Measurements from ENCODE around the gene TRIM26. TPM values are rescaled to one million over a fixed set of nuclear protein-coding genes. Genes with fewer than 3 reads are reported as not detected.
"Not testable (repeated sequence)": the region's sequence is repeated elsewhere in the genome, so short reads cannot be mapped to it uniquely, and the experiment has no call there.

Gene TRIM26
- polyA plus RNA-seq, 4 donors: 35.7 to 43.8 (median 42.2) TPM

DNA sequence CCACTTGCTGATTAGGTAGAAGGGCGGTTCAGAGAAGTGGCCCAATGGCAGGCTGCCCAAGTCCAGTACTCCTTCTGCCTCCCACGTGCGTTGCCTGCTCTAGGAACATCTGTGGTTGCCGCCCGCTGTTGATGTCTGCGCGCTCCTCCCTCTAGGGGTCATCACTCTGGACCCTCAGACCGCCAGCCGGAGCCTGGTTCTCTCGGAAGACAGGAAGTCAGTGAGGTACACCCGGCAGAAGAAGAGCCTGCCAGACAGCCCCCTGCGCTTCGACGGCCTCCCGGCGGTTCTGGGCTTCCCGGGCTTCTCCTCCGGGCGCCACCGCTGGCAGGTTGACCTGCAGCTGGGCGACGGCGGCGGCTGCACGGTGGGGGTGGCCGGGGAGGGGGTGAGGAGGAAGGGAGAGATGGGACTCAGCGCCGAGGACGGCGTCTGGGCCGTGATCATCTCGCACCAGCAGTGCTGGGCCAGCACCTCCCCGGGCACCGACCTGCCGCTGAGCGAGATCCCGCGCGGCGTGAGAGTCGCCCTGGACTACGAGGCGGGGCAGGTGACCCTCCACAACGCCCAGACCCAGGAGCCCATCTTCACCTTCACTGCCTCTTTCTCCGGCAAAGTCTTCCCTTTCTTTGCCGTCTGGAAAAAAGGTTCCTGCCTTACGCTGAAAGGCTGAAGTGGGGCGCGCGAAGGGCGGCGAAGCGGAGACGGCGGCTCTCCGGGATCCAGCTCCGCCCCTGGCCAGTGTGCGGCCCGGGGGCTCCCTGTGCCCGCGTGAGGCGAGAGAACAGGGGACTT, 41.3 kb downstream of the TRIM26 start:
- peak in 1 of 4 donors; percentile 8 for DNase-seq (ENCODE audit: low read depth in 4 of 4, low spot score in 3 of 4)

DNA sequence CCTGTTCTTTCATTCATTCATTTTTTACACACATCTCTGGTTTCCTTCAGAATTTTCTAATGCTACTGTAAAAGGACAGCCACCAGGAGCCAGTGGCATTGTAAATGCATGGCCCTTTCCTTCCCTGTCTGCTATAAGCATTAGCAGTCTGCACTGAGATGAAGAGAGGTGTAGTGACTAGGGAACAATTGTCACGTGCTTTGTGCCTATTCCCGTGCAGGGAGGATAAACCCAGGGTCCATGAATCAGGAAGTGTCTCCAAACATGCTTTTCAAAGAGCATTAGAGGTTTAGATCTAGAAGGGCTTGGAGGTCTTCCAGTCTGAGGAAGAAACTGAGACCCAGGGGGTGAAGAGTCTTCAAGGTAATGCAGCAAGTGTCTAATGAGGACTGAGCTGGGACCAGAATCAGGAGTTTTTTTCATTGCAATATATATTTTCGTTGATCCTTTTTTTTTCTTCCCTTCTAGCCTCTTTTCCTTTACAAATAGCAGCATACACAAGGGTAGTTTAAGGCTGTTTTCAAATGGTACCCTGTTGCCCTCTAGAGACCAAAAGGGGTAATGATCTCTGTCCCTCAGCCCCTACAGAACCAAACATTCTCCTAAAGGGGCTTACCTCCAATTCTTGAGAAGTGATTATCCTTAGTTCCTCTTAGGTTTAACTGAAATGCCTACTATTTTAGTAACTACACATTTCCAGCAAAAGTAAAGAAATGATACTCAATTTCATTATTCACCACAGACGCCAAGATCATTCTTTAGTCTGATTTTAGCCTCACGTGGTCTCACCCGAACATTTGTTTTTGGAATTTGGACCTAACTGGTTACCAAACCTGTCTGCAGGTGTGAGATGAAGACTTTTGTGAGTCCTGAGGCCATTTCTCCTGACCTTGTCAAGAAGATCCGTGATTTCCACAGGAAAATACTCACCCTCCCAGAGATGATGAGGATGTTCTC, 43.3 kb downstream of the TRIM26 start:
- peak in 3 of 4 donors; percentile 22 to 39 (median 28) for DNase-seq (ENCODE audit: low read depth in 4 of 4, low spot score in 3 of 4)

- no peak for DNase-seq (ENCODE audit: low read depth in 4 of 4, low spot score in 3 of 4)
Measured at GRCh38 chr6:30168741-30169140, 44.5 kb downstream of the TRIM26 start.

DNA sequence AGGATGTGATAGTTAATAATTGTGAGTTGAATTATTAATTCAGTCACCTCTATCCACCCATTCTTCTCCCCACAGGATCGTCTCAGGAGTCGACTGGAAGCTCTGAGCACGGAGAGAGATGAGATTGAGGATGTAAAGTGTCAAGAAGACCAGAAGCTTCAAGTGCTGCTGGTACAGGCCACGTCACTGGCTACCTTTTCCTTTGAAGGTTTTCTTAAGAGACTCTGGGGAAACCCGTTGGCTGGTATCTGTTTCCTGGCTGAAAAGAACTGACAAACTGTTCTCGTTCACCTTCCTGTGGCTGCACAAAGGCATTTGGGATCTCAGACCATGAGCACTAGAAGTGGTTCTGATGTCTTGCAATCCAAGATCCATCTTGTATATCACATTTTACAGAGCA, 46.1 kb downstream of the TRIM26 start:
- no peak for DNase-seq (ENCODE audit: low read depth in 4 of 4, low spot score in 3 of 4)

GRCh38 chr6:30165238-30165637, 48.0 kb downstream of the TRIM26 start:
- not testable (repeated sequence) for DNase-seq (ENCODE audit: low read depth in 4 of 4, low spot score in 3 of 4)

- DNase-seq (ENCODE audit: low read depth in 4 of 4, low spot score in 3 of 4): no peak
Measured at GRCh38 chr6:30164714-30165113, 48.5 kb downstream of the TRIM26 start.

GRCh38 chr6:30163918-30164654, 49.1 kb downstream of the TRIM26 start:
- no peak for DNase-seq (ENCODE audit: low read depth in 4 of 4, low spot score in 3 of 4)

- no peak for DNase-seq (ENCODE audit: low read depth in 4 of 4, low spot score in 3 of 4)
Measured at GRCh38 chr6:30163090-30163917, 49.9 kb downstream of the TRIM26 start, which contains the start of gene TRIM15. TSS of gene TRIM15 (plus strand) at chr6:30163546. CDS start at chr6:30163685, 139 bp downstream.

DNA sequence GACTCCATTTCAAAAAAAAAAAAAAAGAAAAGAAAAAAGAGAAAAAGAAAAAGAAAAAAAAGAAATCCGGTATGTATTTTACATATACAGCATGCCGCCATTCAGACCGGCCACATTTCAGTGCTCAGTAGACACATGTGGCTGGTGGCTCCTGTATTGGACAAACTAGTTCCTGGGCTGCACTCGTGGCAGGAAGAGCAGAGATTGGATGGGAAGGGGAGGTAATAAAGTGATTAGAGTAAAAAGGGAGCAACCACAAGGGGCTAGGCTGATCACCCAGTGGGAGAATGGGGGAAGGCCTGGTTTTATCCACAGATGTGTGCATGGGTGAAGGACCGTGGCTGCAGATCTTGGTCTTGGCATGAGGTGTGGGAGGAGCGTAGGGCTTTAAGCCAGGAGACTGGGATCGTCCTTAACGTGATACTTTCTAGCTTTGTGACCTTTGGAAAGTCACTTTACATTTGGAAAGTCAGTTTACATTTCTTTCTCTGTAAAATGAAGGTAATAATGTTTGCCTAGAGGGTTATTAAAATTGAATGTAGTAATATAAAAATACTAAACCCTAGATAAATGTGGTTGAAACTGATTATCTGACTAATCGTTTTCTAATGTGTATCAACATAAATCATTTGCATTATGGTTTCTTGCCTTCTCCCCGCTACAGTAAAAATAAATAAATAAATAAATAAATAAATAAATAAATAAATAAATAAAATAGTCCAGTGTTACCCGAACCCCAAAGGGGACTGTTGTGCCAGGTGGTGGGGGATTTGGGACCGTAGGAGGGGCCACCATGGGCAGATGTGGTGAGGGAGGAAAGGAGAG, 50.7 kb downstream of the TRIM26 start:
- no peak for DNase-seq (ENCODE audit: low read depth in 4 of 4, low spot score in 3 of 4)

DNA sequence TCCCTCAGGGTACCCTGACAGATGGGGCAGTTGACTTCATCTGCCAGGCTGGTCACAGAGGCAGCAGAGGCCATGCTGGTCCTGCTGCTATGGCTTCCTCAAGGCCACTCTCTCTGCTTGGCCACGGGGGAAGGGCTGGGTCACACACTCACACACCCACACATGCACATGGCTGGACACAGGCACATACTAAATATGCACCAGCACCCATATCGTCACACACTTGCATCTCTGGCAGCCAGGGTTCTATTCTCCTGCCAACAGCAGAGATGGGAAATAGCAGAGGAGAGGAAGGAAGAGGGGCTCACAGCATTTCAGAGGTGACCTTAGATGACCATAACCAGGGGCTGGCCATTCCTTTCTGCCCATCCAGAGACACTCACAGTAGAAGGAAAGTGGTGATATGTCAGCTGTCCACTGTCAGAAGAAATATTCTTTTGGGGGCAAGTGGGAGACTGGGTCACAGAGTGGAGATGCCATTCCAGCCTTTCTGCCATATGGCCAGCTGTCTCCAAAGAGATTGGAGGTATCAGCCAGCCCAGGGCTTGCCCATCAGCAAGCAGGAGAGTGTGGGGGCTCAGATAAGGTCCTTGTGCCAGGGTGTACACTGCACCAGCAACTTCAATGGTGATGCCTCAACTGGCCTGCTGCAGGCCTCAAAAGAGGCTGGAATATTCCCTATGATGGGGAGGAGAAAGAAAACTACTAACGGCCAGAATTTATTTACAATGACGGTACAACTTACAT, 52.2 kb downstream of the TRIM26 start, which contains the start of gene TRIM10:
Gene TRIM10 (minus strand): TSS at position 427 of the 747 bp plus-strand sequence. CDS start 353 bp downstream, at position 74.
- DNase-seq (ENCODE audit: low read depth in 4 of 4, low spot score in 3 of 4): no peak

- DNase-seq (ENCODE audit: low read depth in 4 of 4, low spot score in 3 of 4): no peak
Measured at GRCh38 chr6:30160008-30160784, 53.0 kb downstream of the TRIM26 start.

DNA sequence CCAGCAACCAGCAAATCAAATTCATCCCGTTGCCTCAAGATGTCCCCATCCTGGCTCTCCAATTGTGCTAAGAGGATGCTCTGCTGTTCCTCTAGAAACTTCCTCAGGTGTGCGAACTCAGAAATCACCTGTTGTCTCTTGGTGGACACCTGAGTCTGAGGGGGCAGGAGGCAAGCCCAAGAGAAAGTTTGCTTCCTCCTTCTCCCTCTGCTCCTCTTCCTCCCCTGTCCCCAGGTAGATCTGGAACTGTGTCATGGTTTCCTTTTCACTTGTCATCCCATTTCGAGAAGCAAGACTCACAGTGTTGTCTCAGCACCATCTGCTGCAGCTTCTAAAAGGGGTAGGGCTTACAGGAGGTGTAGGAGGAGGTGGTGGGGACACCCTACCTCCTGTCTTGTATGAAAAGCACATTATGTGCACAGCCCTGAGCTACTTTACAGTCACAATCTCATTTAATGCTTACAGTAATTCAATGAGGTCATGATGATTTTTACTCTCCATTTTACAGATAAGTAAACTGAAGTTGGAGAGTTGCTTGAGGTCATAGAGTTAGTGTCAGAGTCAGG, 54.6 kb downstream of the TRIM26 start:
- no peak for DNase-seq (ENCODE audit: low read depth in 4 of 4, low spot score in 3 of 4)

DNA sequence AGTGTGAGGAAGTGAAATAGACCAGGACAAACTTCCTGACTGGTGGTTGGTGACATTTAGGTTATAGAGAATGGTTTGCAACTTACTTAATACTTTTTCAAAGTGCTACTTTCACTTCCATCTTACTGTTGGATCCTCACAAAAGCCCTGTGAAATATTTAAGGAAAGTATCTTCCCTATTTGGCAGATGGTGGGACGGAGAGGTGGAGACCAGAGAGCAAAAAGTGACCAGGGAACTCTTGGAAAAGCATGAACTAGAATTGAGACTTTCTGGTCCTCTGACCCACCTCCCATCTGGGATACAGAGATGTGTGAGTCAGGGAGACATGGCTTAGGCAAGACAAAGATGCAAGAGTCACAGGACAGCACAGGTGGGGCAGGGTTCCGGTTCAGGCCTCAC, 55.2 kb downstream of the TRIM26 start:
- no peak for DNase-seq (ENCODE audit: low read depth in 4 of 4, low spot score in 3 of 4)

DNA sequence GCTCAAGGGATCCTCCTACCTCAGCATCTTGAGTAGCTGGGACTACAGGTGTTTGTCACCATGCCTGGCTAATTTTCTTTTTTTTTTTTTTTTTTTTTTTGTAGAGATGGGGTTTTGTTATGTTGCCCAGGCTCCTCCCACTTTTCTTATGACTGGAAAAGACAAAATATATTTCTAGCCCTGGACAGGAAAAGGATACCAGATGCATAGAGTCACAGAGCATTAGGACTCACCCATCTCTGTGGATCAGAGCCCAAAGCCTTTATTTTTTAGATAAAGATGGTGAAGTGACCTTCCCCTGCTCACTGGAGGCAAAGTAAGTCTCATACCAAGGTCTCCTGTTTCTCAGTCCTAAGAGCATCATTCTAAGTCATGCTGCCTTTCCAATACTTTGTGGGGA, 55.6 kb downstream of the TRIM26 start:
- DNase-seq (ENCODE audit: low read depth in 4 of 4, low spot score in 3 of 4): no peak

DNA sequence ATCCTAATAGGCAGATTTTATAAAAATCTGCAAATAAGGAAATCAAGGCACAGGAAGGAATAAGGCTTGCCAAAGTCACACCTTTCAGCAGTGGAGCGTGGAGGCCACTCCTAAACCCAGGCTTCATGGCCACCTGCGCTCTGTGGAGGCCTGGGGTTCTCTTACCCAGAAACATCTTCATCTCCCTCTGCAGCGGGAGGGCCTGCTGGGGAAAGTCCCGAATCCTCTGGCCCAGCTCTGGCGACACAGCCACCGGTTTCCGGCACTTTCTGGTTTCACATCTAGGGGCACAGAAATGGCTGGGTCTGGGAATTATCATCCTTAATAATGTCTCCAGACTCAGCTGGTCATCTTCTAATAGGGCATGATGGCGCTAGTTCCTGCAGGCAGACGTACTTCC, 56.4 kb downstream of the TRIM26 start:
- DNase-seq (ENCODE audit: low read depth in 4 of 4, low spot score in 3 of 4): no peak

- peak in 1 of 4 donors; percentile 17 for DNase-seq (ENCODE audit: low read depth in 4 of 4, low spot score in 3 of 4)
Measured at GRCh38 chr6:30156262-30156599, 57.0 kb downstream of the TRIM26 start.
